Breast epithelium (tissue), 3 donors: ENCODE results near the gene RGS1.

Source experiments
- CTCF ChIP-seq, 3 donors: fragments of 450-650 bp; IDR thresholded peaks; one replicate each; pipeline ENCODE4 v1.5.1; 2016 to 2017; ENCODE audit warnings: antibody characterized with exemption in 3 of 3, mild to moderate bottlenecking in 3 of 3, moderate library complexity in 3 of 3
- POLR2A ChIP-seq: fragments of 450-650 bp; IDR thresholded peaks from one replicate; pipeline ENCODE4 v1.6.1; 2016; ENCODE audit warnings: antibody characterized with exemption, mild to moderate bottlenecking, moderate library complexity

GRCh38 chr1:192579010-192579738 lies 3.6 kb downstream of the RGS1 start:
- TF ChIP-seq CTCF (IDR thresholded peaks at IDR 0.05): no peak
- TF ChIP-seq POLR2A: no peak
